IMR-90 (cell line): ENCODE results near the gene SNAP29. TPM values are rescaled to one million over a fixed set of nuclear protein-coding genes. Genes with fewer than 3 reads are reported as not detected.

ENCODE experiments used
- ATAC-seq: fragments of 200-7000 bp; cut with Tn5 transposase; 2 replicates; pipeline ENCODE4 v1.9.1; 2020; ENCODE audit warnings: low read depth, mild to moderate bottlenecking, moderate library complexity
- BruUV-seq: library from RNA; stranded (reverse); fragments of 400-500 nt; replicated peaks from 2 replicates; lab custom pipeline; 2021; lab: Mats Ljungman, UMichigan
- CTCF ChIA-PET: fragments of 300-600 bp; formaldehyde crosslinking; extraction: SDS; loops from one replicate; lab custom pipeline; 2021; ENCODE audit warnings: antibody characterized with exemption; lab: Yijun Ruan, JAX
- POLR2A ChIA-PET: fragments of 300-600 bp; sonication (Branson Sonifier 250); formaldehyde crosslinking; loops from one replicate; lab custom pipeline; 2022; ENCODE audit warnings: antibody characterized with exemption; ENCODE audit not compliant: unreplicated experiment; lab: Charles Lee
- DNase-seq: peaks from one replicate; pipeline ENCODE4 v3.0.0; 2013
- H2AFZ ChIP-seq: replicated peaks from 2 replicates; pipeline ENCODE3; 2013; ENCODE audit warnings: low read length, mild to moderate bottlenecking; ENCODE audit not compliant: poor library complexity
- H2AK5ac ChIP-seq: 2 replicates; pipeline ENCODE4 v1.6.1; 2013; ENCODE audit warnings: low read depth, low read length, inconsistent platforms
- H2AK9ac ChIP-seq: replicated peaks from 2 replicates; pipeline ENCODE3; 2013; ENCODE audit warnings: mild to moderate bottlenecking, low read depth, low read length, moderate library complexity; ENCODE audit not compliant: poor library complexity
- H2BK120ac ChIP-seq: 2 replicates; pipeline ENCODE4 v1.6.1; 2013; ENCODE audit warnings: low read depth, low read length, inconsistent platforms
- H2BK15ac ChIP-seq: 3 replicates; pipeline ENCODE4 v1.6.1; 2013; ENCODE audit warnings: low read depth, low read length, inconsistent platforms
- H2BK20ac ChIP-seq: 2 replicates; pipeline ENCODE4 v1.6.1; 2013; ENCODE audit warnings: low read depth, mild to moderate bottlenecking, inconsistent platforms, low read length, moderate library complexity
- H2BK5ac ChIP-seq: 2 replicates; pipeline ENCODE4 v1.6.1; 2013; ENCODE audit warnings: mild to moderate bottlenecking, low read depth, low read length, inconsistent platforms; ENCODE audit not compliant: poor library complexity, severe bottlenecking
- H3K14ac ChIP-seq: replicated peaks from 2 replicates; pipeline ENCODE4 v1.6.1; 2013; ENCODE audit warnings: low read depth, low read length, inconsistent platforms
- H3K18ac ChIP-seq: 2 replicates; pipeline ENCODE4 v1.6.1; 2013; ENCODE audit warnings: low read depth, low read length, control low read depth
- H3K23ac ChIP-seq: 2 replicates; pipeline ENCODE4 v1.6.1; 2013; ENCODE audit warnings: low read depth, low read length, inconsistent platforms
- H3K27ac ChIP-seq: 2 replicates; pipeline ENCODE4 v1.5.1; 2013; ENCODE audit warnings: mild to moderate bottlenecking, control low read depth, low read length; ENCODE audit not compliant: insufficient read depth
- H3K27me3 ChIP-seq: 2 replicates; pipeline ENCODE4 v1.6.1; 2013; ENCODE audit warnings: low read length; ENCODE audit not compliant: control insufficient read depth, insufficient read depth
- H3K36me3 ChIP-seq: 2 replicates; pipeline ENCODE4 v1.6.1; 2013; ENCODE audit warnings: low read length, mixed read lengths; ENCODE audit not compliant: control insufficient read depth, insufficient read depth
- H3K4ac ChIP-seq: 2 replicates; pipeline ENCODE4 v1.6.1; 2013; ENCODE audit warnings: low read depth, low read length, inconsistent platforms
- H3K4me1 ChIP-seq: 2 replicates; pipeline ENCODE4 v1.6.1; 2013; ENCODE audit warnings: low read length, mixed read lengths; ENCODE audit not compliant: control insufficient read depth, insufficient read depth
- H3K4me2 ChIP-seq: 2 replicates; pipeline ENCODE4 v1.6.1; 2013; ENCODE audit warnings: low read depth, mild to moderate bottlenecking, control low read depth, low read length, moderate library complexity
- H3K4me3 ChIP-seq: 2 replicates; pipeline ENCODE4 v1.5.1; 2013; ENCODE audit warnings: low read depth, mild to moderate bottlenecking, control low read depth, low read length, moderate library complexity; ENCODE audit not compliant: insufficient read depth
- H3K56ac ChIP-seq: 2 replicates; pipeline ENCODE4 v1.6.1; 2013; ENCODE audit warnings: low read length, inconsistent platforms; ENCODE audit not compliant: insufficient read depth; ENCODE audit errors: extremely low read depth
- H3K79me1 ChIP-seq, 2 experiments: 2 replicates each; pipeline ENCODE4 v1.6.1; 2013; ENCODE audit warnings: low read length in 2 of 2, inconsistent platforms in 1 of 2, low read depth in 1 of 2
- H3K9ac ChIP-seq: 2 replicates; pipeline ENCODE4 v1.6.1; 2013; ENCODE audit warnings: low read depth, low read length, control low read depth
- H3K9me1 ChIP-seq: 2 replicates; pipeline ENCODE4 v1.6.1; 2013; ENCODE audit warnings: low read length, inconsistent platforms; ENCODE audit not compliant: insufficient read depth
- H3K9me3 ChIP-seq: 2 replicates; pipeline ENCODE4 v1.6.1; 2013; ENCODE audit warnings: low read length; ENCODE audit not compliant: control insufficient read depth, insufficient read depth
- H4K20me1 ChIP-seq: 2 replicates; pipeline ENCODE4 v1.6.1; 2013; ENCODE audit warnings: low read length, inconsistent platforms; ENCODE audit not compliant: insufficient read depth
- H4K5ac ChIP-seq: 2 replicates; pipeline ENCODE4 v1.6.1; 2013; ENCODE audit warnings: mild to moderate bottlenecking, low read depth, low read length, control low read depth
- H4K8ac ChIP-seq, 2 experiments: 2 replicates each; pipeline ENCODE4 v1.6.1; 2013; ENCODE audit warnings: low read depth in 2 of 2, low read length in 2 of 2, control low read depth in 1 of 2, inconsistent platforms in 1 of 2
- H4K91ac ChIP-seq: 2 replicates; pipeline ENCODE4 v1.6.1; 2013; ENCODE audit warnings: low read depth, low read length, inconsistent platforms; ENCODE audit not compliant: insufficient read depth
- CTCF ChIP-seq: conservative IDR thresholded peaks from 2 replicates; pipeline ENCODE4 v1.5.1; 2012; ENCODE audit warnings: mild to moderate bottlenecking, low read depth, low read length, improper control_type of control experiment
- FOS ChIP-seq: fragments of 150-350 bp; IDR thresholded peaks from 2 replicates; pipeline ENCODE4 v1.6.1; 2016; ENCODE audit warnings: low read depth, low read length
- MAFK ChIP-seq: IDR thresholded peaks from 2 replicates; pipeline ENCODE4 v1.6.1; 2012; ENCODE audit warnings: low read depth, low read length, improper control_type of control experiment
- RCOR1 ChIP-seq: IDR thresholded peaks from 2 replicates; pipeline ENCODE4 v1.6.1; 2012; ENCODE audit warnings: mild to moderate bottlenecking, low read length, improper control_type of control experiment; ENCODE audit not compliant: insufficient replicate concordance
- SMC3 ChIP-seq: fragments of 150-350 bp; IDR thresholded peaks from 2 replicates; pipeline ENCODE4 v1.6.1; 2016; ENCODE audit warnings: low read depth, mild to moderate bottlenecking, antibody characterized with exemption, low read length, moderate library complexity
- WGBS, 2 experiments: methylation state at CpG; one replicate each; pipeline versions ENCODE4 v1.1.5 to v1.1.7; 2013; ENCODE audit warnings: missing lambda C conversion rate in 2 of 2; ENCODE audit not compliant: insufficient read length in 1 of 2; ENCODE audit errors: extremely low coverage in 2 of 2; 5-methylcytosine and 5-hydroxymethylcytosine counted together
- dilution Hi-C: fragments of 300-500 bp; cut with HindIII; formaldehyde crosslinking; loops from one replicate; pipeline ENCODE4 v1.14.3; 2018; ENCODE audit warnings: low sequenced_read_pairs; ENCODE audit not compliant: unreplicated experiment
- in situ Hi-C: fragments of 300-500 bp; cut with MboI; formaldehyde crosslinking; loops from 3 replicates; pipeline ENCODE4 v1.14.3; 2019; ENCODE audit warnings: low sequenced_read_pairs, inconsistent platforms, mixed read lengths
- intact Hi-C: fragments of 100-400 bp; cut with micrococcal nuclease; formaldehyde crosslinking; loops from 2 replicates; pipeline ENCODE4 v1.10.0; 2022
- polyA plus RNA-seq, 3 experiments: library from polyadenylated mRNA; depleted of rRNA; stranded (reverse); fragments of >200 nt; gene quantifications; 2 replicates each; pipeline ENCODE4 v1.2.3, GENCODE V29; 2012; ENCODE audit warnings: low replicate concordance in 1 of 3
- total RNA-seq: library from RNA; depleted of rRNA; stranded (reverse); fragments of >200 nt; gene quantifications from 2 replicates; pipeline ENCODE4 v1.2.3, GENCODE V29; 2012

Gene SNAP29
- total and polyA plus RNA-seq, 2 of the 4 experiments (the other 2 are of a cell fraction), result 10.6 to 29.5 TPM

- in situ Hi-C loops (no loop called here), dilution Hi-C loops (no loop called here), intact Hi-C loops (loop anchor here (5.0 kb wide), 1 partner anchor 45 kb away; no protein-coding TSS in a partner anchor)
- H2AK5ac ChIP-seq, result no peak overlapping the region
- H4K8ac ChIP-seq, result no peak overlapping the region
- H3K56ac ChIP-seq, result no peak overlapping the region
- no peaks in the 10 kb centered on the region for H3K27me3 ChIP-seq
- H4K20me1 ChIP-seq, result peaks cover 68% of the 10 kb centered on the region
- no peak overlapping the region for H3K4ac ChIP-seq
- POLR2A ChIA-PET, result no interaction called here
- H2BK120ac ChIP-seq, result no peak overlapping the region
- H2BK5ac ChIP-seq, result no peak overlapping the region
- peaks cover 3% of the 10 kb centered on the region for H3K4me1 ChIP-seq
- H3K23ac ChIP-seq, result peak overlapping the region; percentile 72
- no peak overlapping the region for H2BK15ac ChIP-seq
- peaks cover 16% of the 10 kb centered on the region for H3K9me1 ChIP-seq
- H2AK9ac ChIP-seq, result no peak overlapping the region
- ATAC-seq (no peak), DNase-seq (no peak)
- H3K9ac ChIP-seq, result no peak overlapping the region
- TF ChIP-seq MAFK, result no peak
- no peak for TF ChIP-seq RCOR1
- no peak for TF ChIP-seq CTCF
- no peak for TF ChIP-seq FOS
- no peak for TF ChIP-seq SMC3
- no peak overlapping the region for H4K91ac ChIP-seq
- BruUV-seq, result no TSS peak
- H3K9me3 ChIP-seq, result no peaks in the 10 kb centered on the region
- no peak overlapping the region for H3K27ac ChIP-seq
- no peak overlapping the region for H2BK20ac ChIP-seq
- no peak overlapping the region for H3K4me3 ChIP-seq
- no CpG with 5 or more reads among the region's 4 CpGs for WGBS, 2 experiments
- H3K14ac ChIP-seq, result no peak overlapping the region
- no peak overlapping the region for H3K4me2 ChIP-seq
- H3K79me1 ChIP-seq, result peaks cover 21 to 70% of the 10 kb centered on the region in 2 experiments
- no peaks in the 10 kb centered on the region for H3K36me3 ChIP-seq
- CTCF ChIA-PET, result no interaction called here
- no peak overlapping the region for H3K18ac ChIP-seq
- no peak overlapping the region for H2AFZ ChIP-seq
- no peak overlapping the region for H4K5ac ChIP-seq
These were observed 6.7 kb upstream of the SNAP29 start for GRCh38 chr22:20852076-20852475.
